ENCODE results near the gene HLCS.

GRCh38 chr21:36744560-36745231, 221.8 kb downstream of the HLCS start:
- TF ChIP-seq CTCF (IDR thresholded peaks at IDR 0.05) (no peak), POLR2AphosphoS5 (IDR thresholded peaks at IDR 0.05) (no peak), POLR2A (IDR thresholded peaks at IDR 0.05) (no peak)
